D721Med (cell line): ENCODE measurements around the gene ZNF429.

Experiments
- DNase-seq: peaks from one replicate; pipeline ENCODE4 v3.0.0; 2011; ENCODE audit warnings: low spot score; ENCODE audit not compliant: insufficient read length
- FAIRE-seq: peaks from 2 replicates; lab custom pipeline; 2011; peaks lifted over from hg19 to GRCh38; lab: Jason Lieb, UNC
- CTCF ChIP-seq: IDR thresholded peaks from 2 replicates; pipeline ENCODE4 v1.5.1; 2012; ENCODE audit warnings: mild to moderate bottlenecking, control low read depth; ENCODE audit not compliant: insufficient read depth; ENCODE audit errors: missing control alignments

Gene ZNF429

GRCh38 chr19:21585281-21585890, 80.0 kb downstream of the ZNF429 start:
- FAIRE-seq (no peak), DNase-seq (no peak)
- no peak for TF ChIP-seq CTCF

GRCh38 chr19:21586311-21587116, 81.1 kb downstream of the ZNF429 start:
- TF ChIP-seq CTCF: no peak
- FAIRE-seq (no peak), DNase-seq (no peak)

GRCh38 chr19:21587117-21587461, 81.7 kb downstream of the ZNF429 start:
- DNase-seq (no peak), FAIRE-seq (no peak)
- TF ChIP-seq CTCF: no peak

GRCh38 chr19:21587549-21587948, 82.1 kb downstream of the ZNF429 start:
- DNase-seq (no peak), FAIRE-seq (no peak)
- TF ChIP-seq CTCF: no peak

GRCh38 chr19:21588065-21588601, 82.7 kb downstream of the ZNF429 start:
- no peak for TF ChIP-seq CTCF
- no peak for FAIRE-seq

GRCh38 chr19:21590867-21591266, 85.5 kb downstream of the ZNF429 start:
- FAIRE-seq (no peak), DNase-seq (no peak)
- TF ChIP-seq CTCF: no peak

More at GRCh38 chr19:21588065-21588601, 82.7 kb downstream of the ZNF429 start:
- no peak for DNase-seq

GRCh38 chr19:21593008-21593481, 87.6 kb downstream of the ZNF429 start:
- TF ChIP-seq CTCF: no peak
- DNase-seq: no peak
- no peak for FAIRE-seq
